Lower lobe of right lung (tissue), 2 donors: ENCODE results near the gene CHCHD6. TPM values are rescaled to one million over a fixed set of nuclear protein-coding genes. Genes with fewer than 3 reads are reported as not detected.
A peak's percentile ranks its signal among the peaks of the same experiment; 100 is the strongest.

Experiments
- ATAC-seq, 2 donors: fragments of 200-7000 bp; cut with Tn5 transposase; one replicate each; pipeline ENCODE4 v1.9.1; 2020 to 2022; ENCODE audit warnings: mild to moderate bottlenecking in 2 of 2, moderate library complexity in 2 of 2
- DNase-seq: peaks from one replicate; pipeline ENCODE4 v3.0.0-alpha.2; 2020
- H3K27ac ChIP-seq: fragments of 200-600 bp; one replicate; pipeline ENCODE4 v1.8.0; 2022
- H3K27me3 ChIP-seq: fragments of 200-600 bp; one replicate; pipeline ENCODE4 v1.8.0; 2022; ENCODE audit warnings: low read depth
- H3K36me3 ChIP-seq: fragments of 200-600 bp; one replicate; pipeline ENCODE4 v1.8.0; 2022; ENCODE audit warnings: mild to moderate bottlenecking
- H3K4me1 ChIP-seq: fragments of 200-600 bp; one replicate; pipeline ENCODE4 v1.8.0; 2022
- H3K4me3 ChIP-seq: fragments of 200-600 bp; one replicate; pipeline ENCODE4 v1.8.0; 2022; ENCODE audit warnings: mild to moderate bottlenecking
- H3K9me3 ChIP-seq: fragments of 200-600 bp; one replicate; pipeline ENCODE4 v1.8.0; 2022
- CTCF ChIP-seq: fragments of 200-600 bp; IDR thresholded peaks from one replicate; pipeline ENCODE4 v1.8.0; 2022; ENCODE audit warnings: antibody characterized with exemption, mild to moderate bottlenecking
- intact Hi-C: fragments of 100-400 bp; cut with DNase I; formaldehyde crosslinking; loops from one replicate; pipeline ENCODE4 v1.11.0; 2022
- long read RNA-seq: library from polyadenylated mRNA; unstranded; transcript quantifications from one replicate; pipeline ENCODE4 v2.0.0, GENCODE V29; 2021
- total RNA-seq: library from RNA; stranded (reverse); fragmentation: NEBNext Ultra II Directional; extraction: Animal tissue kit (Norgen Biotek cat#: 25700); gene quantifications from one replicate; pipeline ENCODE4 v1.2.1, GENCODE V29; 2021
- donor health status: DM: no; HTN: yes; CAD: no; lungs with severe emphysema.

CHCHD6 gene
- 12.2 TPM for total RNA-seq
- long read RNA-seq, transcript CHCHD6-201 (8 exons, 1,006 nt): major isoform, 9 of 19 reads
- long read RNA-seq, partial matches to known transcripts: 1 of 19 reads
- long read RNA-seq, other reads (novel, unspliced or antisense): 8 of 19 reads

- no peaks in the 10 kb centered on the region for H3K36me3 ChIP-seq
- H3K4me3 ChIP-seq: peak within 1 kb of the TSS; percentile 97
- H3K27me3 ChIP-seq: peaks cover 3% of the 10 kb centered on the region
- H3K4me1 ChIP-seq: peaks cover 15% of the 10 kb centered on the region
- DNase-seq (peak; percentile 95), ATAC-seq (peak; percentile 99 to 100)
- TF ChIP-seq CTCF: no peak
- intact Hi-C loops: no loop called here
- H3K9me3 ChIP-seq: no peaks in the 10 kb centered on the region
- H3K27ac ChIP-seq: peak within 1 kb of the TSS; percentile 44
These were observed at the start of gene CHCHD6 for GRCh38 chr3:126703512-126704493. CHCHD6 (plus strand) TSS chr3:126704240; CDS start chr3:126704313, 73 bp downstream.

GRCh38 chr3:126654571-126655383, 49.3 kb upstream of the CHCHD6 start, which contains the start of gene TXNRD3:
TXNRD3 (minus strand) TSS chr3:126655124.
- peak; percentile 89 for DNase-seq
- TF ChIP-seq CTCF: peak; percentile 11
- peak; percentile 96 to 99 for ATAC-seq
- H3K27me3 ChIP-seq: peaks cover 4% of the 10 kb centered on the region
- peak within 1 kb of the TSS; percentile 87 for H3K27ac ChIP-seq
- peaks cover 10% of the 10 kb centered on the region for H3K4me1 ChIP-seq
- no peaks in the 10 kb centered on the region for H3K9me3 ChIP-seq
- intact Hi-C loops: no loop called here
- H3K36me3 ChIP-seq: no peaks in the 10 kb centered on the region
- peak within 1 kb of the TSS; percentile 70 for H3K4me3 ChIP-seq

DNA sequence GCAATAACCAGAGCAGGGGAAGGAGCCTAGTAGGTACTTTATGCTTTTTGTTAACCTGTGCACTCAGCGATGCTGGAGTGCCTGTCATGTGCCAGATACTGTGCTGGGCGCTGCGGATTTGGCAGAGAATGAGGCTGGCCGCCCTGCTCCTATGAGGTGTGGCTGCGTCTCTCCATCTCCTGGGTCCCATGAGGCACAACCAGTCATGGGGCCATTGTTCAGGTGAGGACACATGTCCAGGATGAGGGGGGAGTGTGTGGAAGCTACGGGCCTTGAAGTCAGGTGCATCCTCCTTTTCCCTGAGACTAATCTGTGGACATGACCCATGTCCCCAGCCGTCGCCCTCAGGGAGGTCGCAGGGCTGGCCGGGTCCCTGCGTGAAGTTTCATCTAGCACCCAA, 48.2 kb upstream of the CHCHD6 start:
- DNase-seq (no peak), ATAC-seq (no peak)
- Histone ChIP-seq H3K27me3 (peaks cover 9% of the 10 kb centered on the region), H3K36me3 (no peaks in the 10 kb centered on the region), H3K4me1 (peaks cover 10% of the 10 kb centered on the region), H3K27ac (no peak overlapping the region), H3K9me3 (no peaks in the 10 kb centered on the region), H3K4me3 (no peak overlapping the region)
- intact Hi-C loops: no loop called here
- TF ChIP-seq CTCF: no peak

DNA sequence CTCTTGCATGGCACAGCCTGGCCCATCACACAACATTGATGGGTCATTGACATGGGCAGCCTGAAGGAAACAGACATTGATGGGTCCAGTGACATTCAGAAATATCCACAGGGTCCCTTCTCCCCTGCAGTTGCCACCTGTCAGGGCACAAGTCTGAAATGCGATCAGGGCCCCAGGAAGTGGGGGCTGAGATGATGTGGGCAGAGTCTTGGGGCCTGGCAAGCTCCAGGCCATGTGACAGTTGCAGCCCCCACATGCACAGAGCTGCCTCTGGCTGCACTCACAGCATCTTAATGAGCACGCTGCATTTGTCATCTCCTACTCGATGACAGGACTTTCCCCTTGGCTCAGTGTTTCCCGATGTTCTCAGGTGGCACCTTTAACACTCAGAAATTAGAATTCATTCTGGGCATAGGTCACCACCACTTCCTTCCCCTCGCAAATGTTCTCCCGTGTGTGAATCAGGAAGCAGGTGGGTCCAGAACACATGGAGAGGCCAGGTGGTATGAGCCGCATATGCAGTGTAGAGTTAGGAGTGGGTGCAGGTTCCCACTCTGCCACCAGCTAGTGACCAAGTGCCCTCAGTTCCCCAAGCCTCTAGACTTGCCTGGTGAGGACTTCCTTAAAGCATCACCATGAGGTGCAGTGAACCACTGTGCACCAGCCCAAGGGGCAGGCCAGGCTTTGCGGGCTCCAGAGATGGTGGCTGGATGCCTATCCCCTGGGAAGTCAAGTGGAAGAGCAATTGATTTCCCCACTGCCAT, 47.5 kb upstream of the CHCHD6 start:
- ATAC-seq (no peak), DNase-seq (no peak)
- Histone ChIP-seq H3K4me1 (peaks cover 10% of the 10 kb centered on the region), H3K27ac (no peak overlapping the region), H3K27me3 (peaks cover 9% of the 10 kb centered on the region), H3K9me3 (no peaks in the 10 kb centered on the region), H3K36me3 (no peaks in the 10 kb centered on the region), H3K4me3 (no peak overlapping the region)
- no peak for TF ChIP-seq CTCF
- intact Hi-C loops: no loop called here

GRCh38 chr3:126657901-126658300, 46.1 kb upstream of the CHCHD6 start:
- Histone ChIP-seq H3K36me3 (no peaks in the 10 kb centered on the region), H3K27me3 (peaks cover 15% of the 10 kb centered on the region), H3K4me1 (peaks cover 10% of the 10 kb centered on the region), H3K27ac (no peak overlapping the region), H3K9me3 (no peaks in the 10 kb centered on the region), H3K4me3 (no peak overlapping the region)
- intact Hi-C loops: no loop called here
- ATAC-seq (no peak), DNase-seq (no peak)
- no peak for TF ChIP-seq CTCF
